Activated T-cell treated with anti-CD3 and anti-CD28 coated beads, Interleukin-2, amount 50 U/mL, for 48 hours (primary cell): Measurements from ENCODE around the gene HABP4.

ENCODE experiments used
- DNase-seq, 2 experiments: peaks; one replicate each; pipeline ENCODE4 v3.0.0-alpha.2; 2020

Gene HABP4

GRCh38 chr9:96482476-96482875 lies 32.5 kb downstream of the HABP4 start:
- no peak for DNase-seq

DNA sequence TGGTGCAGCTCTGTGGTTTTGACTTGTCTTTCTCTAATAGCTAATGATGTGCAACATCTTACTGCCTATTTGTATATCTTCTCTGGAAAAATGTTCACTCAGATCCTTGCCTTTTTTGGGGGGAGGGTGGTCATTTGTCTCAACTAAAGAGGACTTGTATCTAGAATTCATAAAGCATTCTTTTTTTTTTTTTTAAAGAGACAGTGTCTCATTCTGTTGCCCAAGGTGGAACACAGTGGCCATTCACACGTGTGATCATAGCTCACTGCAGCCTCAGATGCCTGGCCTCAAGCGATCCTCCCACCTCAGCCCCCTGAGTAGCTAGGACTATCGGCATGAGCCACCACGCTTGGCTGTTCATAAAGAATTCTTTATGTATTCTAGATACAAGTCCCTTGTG lies 33.2 kb downstream of the HABP4 start:
- no peak for DNase-seq

DNA sequence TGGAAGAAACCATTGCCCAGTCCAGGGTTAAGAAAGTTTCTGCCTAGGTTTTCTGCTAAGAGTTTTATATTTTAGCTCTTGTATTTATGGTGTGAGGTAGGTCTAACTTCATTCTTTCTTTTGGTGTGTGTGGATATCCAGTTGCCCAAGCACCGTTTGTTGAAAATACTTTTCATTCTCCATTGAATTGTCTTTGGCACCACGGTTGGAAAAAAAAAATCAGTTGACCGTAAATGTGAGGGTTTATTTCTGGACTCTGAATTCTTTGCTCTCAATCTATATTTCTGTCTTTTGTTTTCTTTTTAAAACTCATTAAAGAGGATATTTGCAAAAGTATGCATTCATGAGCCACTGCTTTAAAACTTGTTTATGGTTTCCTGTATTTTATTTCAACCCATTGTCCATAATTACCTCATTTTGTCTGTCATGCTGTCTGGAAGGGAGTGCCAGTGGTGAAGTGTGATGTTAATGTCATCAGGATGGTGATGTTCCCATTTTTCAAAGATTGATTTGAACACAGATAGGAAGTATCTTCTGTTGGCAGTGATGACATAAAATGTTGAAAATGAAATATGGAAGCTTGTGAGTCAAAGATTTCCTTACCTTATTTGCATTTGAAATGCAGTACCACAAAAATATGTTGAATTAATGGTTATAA lies 33.9 kb downstream of the HABP4 start:
- no peak for DNase-seq

DNA sequence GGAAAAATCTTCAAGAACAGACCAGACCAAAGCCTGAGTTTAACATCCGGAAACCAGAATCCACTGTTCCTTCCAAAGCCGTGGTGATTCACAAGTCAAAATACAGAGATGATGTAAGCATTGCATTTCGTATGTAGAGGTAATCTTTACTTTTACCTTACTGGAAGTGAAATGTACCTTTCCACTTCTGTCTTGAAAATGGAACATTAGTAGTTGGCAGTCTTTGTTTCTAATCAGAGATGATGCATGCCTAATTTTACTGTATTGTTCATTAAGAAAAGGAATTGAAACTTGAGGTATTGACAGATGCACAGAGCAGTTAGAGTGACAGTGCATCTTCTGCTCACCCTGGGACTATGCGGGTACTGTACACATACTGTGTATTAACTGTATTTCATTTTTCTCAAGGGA lies 34.6 kb downstream of the HABP4 start:
- DNase-seq: no peak

GRCh38 chr9:96485280-96485679 lies 35.3 kb downstream of the HABP4 start:
- DNase-seq: no peak

- no peak for DNase-seq
Measured at GRCh38 chr9:96486386-96487028, 36.5 kb downstream of the HABP4 start.

GRCh38 chr9:96487029-96487396 lies 37.0 kb downstream of the HABP4 start:
- no peak for DNase-seq

GRCh38 chr9:96487949-96488348 lies 38.0 kb downstream of the HABP4 start:
- DNase-seq: no peak

- DNase-seq: no peak
Measured at GRCh38 chr9:96489482-96489979, 39.6 kb downstream of the HABP4 start.

DNA sequence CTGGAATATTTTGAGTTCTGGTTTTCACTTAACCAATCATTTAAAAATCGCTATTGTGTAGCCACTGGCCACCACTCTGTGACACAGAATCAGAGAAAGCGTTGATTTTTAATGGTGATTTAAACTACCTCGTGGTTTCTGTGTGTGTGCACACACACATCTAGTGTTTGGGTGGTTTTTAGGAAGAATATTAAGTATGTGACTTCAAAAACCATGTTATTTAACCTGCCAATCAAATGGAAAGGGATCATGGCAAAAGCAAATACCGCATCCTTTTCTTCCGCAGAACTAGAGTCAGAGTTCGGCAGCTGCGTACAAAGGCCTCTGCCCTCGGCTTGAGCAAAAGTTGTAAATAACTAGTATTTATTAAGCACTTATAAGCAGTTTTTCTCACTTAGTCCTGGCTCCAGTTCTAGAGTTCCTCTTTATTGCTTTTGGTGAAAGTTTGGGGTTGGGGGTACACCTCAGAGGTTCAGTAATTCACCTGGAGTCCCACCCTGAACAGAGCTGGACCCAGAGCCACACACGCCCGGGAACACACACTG lies 40.6 kb downstream of the HABP4 start:
- DNase-seq: no peak

DNA sequence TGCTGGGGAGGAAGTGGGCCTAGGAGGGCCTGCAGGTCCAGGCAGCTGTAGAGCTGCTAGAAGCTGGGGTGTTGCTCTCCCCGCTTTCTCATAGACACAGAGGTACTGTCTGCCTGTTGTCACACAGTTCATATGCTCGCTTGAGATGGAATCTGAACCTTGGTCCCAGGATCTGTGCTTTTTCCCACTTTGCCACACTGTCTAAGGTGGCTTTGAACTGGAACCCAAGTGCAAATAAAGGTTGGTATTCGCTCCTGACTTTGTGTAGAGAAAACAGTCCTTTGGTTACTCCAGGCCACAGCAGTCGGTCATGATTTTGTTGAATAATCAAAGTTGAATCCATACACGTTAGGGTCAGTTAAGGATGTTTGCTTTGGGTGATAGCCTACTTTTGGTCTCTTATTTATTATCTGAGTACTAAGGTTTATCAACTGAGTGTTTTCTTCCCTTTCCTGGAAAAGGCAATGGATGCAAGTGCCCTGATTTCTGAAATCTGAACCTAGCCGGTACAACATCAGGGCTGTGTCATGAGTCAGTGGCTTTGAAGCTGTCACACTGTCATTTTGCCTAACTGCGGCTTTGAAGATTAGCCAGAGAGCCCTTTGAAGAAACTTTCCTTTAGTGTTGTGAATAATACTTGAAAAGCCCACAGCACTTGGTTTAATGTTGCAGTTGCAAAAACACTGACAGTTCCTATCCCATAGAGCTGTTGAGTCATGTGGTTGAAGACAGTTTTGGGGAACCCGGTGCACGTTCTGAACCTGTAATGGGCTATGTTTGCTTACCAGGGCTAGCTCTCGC lies 41.3 kb downstream of the HABP4 start:
- DNase-seq: peak; percentile 38 to 52

DNA sequence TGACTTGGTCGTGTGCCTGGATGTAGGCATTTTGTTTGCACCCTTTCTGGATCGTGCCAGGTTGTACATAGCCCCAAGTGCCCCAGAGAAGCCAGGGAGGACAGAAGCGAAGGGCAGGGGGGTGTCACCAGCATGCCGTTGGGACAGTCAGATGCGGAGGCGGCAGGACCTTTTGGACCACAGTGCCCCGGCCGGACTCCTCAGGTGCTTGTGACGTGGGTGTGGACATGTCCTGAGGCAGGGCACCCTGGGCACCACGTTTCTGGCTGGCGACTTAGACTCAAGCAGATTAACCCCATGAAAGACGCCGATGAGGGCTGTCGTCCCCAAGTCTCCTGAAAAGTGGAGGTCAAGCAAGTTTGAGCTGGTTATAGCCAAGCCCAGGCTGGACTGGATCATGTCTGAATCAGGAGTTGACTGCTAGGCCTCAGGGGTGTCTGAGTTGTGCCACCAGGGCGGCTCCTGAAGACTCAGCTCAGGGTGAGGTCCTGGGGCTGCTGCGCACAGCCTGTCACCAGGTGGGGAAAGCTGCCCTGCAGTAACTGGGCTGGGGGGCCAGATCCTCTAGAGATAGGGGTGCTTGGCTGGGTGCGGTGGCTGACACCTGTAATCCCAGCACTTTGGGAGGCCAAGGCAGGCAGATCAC lies 42.0 kb downstream of the HABP4 start:
- peak in 1 of 2 experiments; percentile 38 for DNase-seq

DNA sequence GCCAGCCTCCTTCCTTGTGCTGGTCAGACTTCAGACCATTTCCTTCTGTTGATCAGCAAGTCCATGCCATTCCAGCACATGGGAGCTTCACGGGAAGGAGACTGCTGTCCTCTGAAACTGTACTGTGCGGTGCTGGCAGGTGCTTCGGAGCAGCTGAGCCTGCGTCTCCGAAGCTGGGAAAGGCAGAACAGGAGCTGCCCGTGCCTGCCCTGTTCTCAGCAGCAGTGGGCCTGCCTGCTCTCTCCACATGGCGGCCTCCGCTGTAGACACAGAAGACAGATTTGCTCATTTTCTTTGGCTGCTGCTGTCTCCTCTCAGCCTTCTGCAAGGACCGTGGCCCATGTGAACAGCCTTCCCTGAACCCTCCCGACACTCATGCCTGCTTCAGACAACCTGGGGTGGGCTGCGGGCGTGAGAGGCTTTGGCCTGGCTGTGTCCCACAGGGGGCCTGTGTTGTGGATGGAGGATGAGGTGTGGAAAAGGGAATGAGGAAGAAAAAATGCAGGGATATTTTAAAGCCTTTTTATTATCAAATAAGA lies 43.1 kb downstream of the HABP4 start:
- DNase-seq: no peak

DNA sequence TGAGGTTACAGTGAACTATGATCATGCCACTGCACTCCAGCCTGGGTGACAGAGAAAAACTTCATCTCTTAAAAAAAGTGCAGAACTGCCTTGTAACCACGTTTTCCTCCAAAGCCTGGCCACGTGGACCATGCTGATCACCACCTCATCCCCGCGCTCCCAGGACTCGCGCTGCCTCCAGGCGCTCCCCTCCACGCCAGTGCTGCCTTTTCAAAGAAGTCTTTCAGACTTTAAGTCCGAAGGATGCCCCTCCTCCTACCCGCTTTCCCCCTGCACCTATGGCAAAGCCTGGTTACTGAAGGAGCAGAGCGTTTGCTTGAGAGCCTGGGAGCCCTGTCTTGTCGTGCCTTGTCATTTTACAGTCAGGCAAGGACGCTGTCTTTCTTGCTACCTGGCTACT lies 43.8 kb downstream of the HABP4 start:
- no peak for DNase-seq

- no peak for DNase-seq
Measured at GRCh38 chr9:96494215-96494800, 44.3 kb downstream of the HABP4 start.

DNA sequence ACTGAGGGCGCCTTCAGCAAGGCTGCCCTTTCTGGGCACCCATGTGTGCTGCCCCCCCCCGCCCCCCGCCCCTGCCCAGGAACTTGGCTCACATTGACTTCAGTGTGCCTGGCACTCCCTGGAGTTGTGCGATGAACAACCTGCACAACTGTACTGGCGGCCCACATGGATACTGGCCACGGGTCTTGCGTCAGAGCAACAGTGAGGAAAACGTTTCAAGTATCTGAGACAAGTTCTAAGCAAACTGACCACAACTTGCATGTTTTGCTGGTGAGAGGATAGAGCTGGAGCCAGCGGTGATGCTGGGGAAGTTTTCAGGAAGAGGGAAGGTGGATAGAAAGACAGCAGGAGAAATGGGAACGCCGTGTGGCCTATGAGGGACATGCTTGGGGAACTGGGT lies 45.4 kb downstream of the HABP4 start:
- DNase-seq: no peak

DNA sequence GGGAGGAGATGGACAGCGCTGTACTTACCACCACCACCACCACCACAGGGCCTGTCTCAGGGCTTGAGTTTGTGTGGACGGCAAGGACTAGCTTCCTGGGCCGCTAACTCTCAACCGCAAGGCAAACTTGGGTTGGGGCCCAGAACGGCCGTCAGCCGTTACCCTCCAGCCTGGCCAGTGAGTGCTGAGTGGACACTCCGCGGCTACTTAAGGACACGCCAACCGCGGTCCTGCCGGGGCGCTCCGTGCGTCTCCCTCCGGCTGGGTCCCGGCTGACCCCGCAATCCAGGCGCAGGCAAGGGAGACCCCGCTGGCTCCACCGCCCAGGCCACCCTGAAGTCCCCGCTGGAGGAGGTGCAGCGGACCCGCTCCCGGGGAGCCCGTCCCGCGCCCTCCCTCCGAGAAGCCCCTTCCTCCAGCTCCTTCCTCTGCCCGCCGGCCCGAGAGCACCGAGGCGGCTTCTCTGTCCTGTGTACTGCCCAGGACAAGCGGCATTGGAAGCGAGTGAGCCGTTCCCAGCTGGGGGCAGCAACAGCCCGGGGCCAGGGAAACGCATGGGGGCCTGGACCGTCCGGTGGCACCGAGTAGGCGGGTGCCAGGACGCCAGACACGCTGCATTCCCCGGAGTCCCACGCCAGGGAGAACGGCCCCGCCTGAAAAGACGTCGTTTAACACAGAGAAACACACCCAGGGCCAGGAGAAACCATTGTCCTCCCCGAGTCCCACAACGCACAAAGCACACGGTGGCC lies 46.6 kb downstream of the HABP4 start:
- DNase-seq: no peak

- no peak for DNase-seq
Measured at GRCh38 chr9:96497117-96497399, 47.1 kb downstream of the HABP4 start.

- no peak for DNase-seq
Measured at GRCh38 chr9:96498796-96499195, 48.8 kb downstream of the HABP4 start.

DNA sequence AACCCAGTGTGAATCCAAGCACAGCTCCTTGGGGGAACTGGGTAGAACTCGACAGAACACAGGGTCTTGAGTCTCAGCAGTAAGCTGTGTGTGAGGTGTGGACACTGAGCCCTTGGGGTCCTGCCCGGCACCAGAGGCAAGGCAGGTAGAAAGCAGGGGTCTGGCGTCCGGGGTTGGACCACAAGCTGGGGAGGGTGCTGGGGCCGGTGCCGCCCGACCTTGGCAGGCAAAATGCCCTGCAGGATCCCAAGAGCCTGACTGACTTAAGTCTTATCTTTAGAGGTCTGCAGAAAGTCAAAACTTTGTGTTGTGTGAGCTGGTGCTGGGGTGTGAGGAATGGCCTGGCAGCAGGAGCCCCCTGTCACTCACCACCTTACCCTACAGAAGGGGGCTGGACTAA lies 49.3 kb downstream of the HABP4 start:
- DNase-seq: no peak

GRCh38 chr9:96500696-96501632 lies 51.0 kb downstream of the HABP4 start:
- DNase-seq: no peak
